K562 (cell line): ENCODE measurements around the gene YARS1. TPM values are rescaled to one million over a fixed set of nuclear protein-coding genes. Genes with fewer than 3 reads are reported as not detected.

Experiments
- ARID2 ChIP-seq: fragments of 450-650 bp; IDR thresholded peaks from 2 replicates; pipeline ENCODE4 v1.6.1; 2017; ENCODE audit warnings: antibody characterized with exemption, mild to moderate bottlenecking
- ARNT ChIP-seq, 2 experiments: fragments of 450-650 bp; IDR thresholded peaks; 2 replicates each; pipeline ENCODE4 v1.6.1; 2016; ENCODE audit warnings: mild to moderate bottlenecking in 1 of 2
- CBX3 ChIP-seq, 2 experiments: IDR thresholded peaks; 1 replicate in 1 of 2; 2 replicates in 1 of 2; pipeline ENCODE4 v1.6.1; 2012; ENCODE audit warnings: inconsistent platforms in 2 of 2, low read length in 2 of 2, borderline replicate concordance in 1 of 2, control low read depth in 1 of 2
- ETS2 ChIP-seq: IDR thresholded peaks from 2 replicates; pipeline ENCODE4 v1.6.1; 2016; ENCODE audit warnings: borderline replicate concordance, missing genetic modification characterization, mild to moderate bottlenecking, moderate library complexity, missing compliant biosample characterization; ENCODE audit not compliant: poor library complexity, severe bottlenecking
- HBP1 ChIP-seq: fragments of 450-650 bp; formaldehyde crosslinking; IDR thresholded peaks from 2 replicates; pipeline ENCODE4 v1.4.0; 2022; ENCODE audit warnings: missing genetic modification characterization
- HNRNPH1 ChIP-seq: fragments of 200-400 bp; formaldehyde crosslinking; optimal IDR thresholded peaks from 2 replicates; pipeline ENCODE3; 2017; ENCODE audit warnings: low read depth, mild to moderate bottlenecking, low read length, moderate library complexity
- IFI16 ChIP-seq: fragments of 250-450 bp; sonication (Bioruptor Pico); IDR thresholded peaks from 2 replicates; pipeline ENCODE4 v2.1.2; 2022; ENCODE audit warnings: mild to moderate bottlenecking, inconsistent platforms
- KHSRP ChIP-seq: fragments of 450-650 bp; IDR thresholded peaks from 2 replicates; pipeline ENCODE4 v1.6.1; 2017
- MAFF ChIP-seq: IDR thresholded peaks from 2 replicates; pipeline ENCODE4 v1.6.1; 2012; ENCODE audit warnings: low read length, improper control_type of control experiment
- NR3C1 ChIP-seq: sonication (generic); formaldehyde crosslinking; IDR thresholded peaks from 2 replicates; pipeline ENCODE4 v1.8.1; 2022; ENCODE audit warnings: missing genetic modification reagents
- RB1 ChIP-seq: fragments of 450-650 bp; IDR thresholded peaks from 2 replicates; pipeline ENCODE4 v1.6.1; 2017; ENCODE audit warnings: low read depth, mild to moderate bottlenecking
- SETDB1 ChIP-seq: IDR thresholded peaks from one replicate; pipeline ENCODE4 v1.6.1; 2012; ENCODE audit warnings: low read length, control low read depth, inconsistent platforms
- SMARCC2 ChIP-seq: fragments of 450-650 bp; IDR thresholded peaks from 2 replicates; pipeline ENCODE4 v1.6.1; 2017; ENCODE audit warnings: antibody characterized with exemption, moderate library complexity, mild to moderate bottlenecking, low read depth
- STAT5B ChIP-seq: fragments of 250-450 bp; sonication (Bioruptor Pico); IDR thresholded peaks from 2 replicates; pipeline ENCODE4 v1.8.0; 2021; ENCODE audit warnings: mild to moderate bottlenecking, inconsistent platforms
- ZBTB40 ChIP-seq, 2 experiments: fragments of 450-650 bp in 1 of 2; sonication (generic) in 1 of 2; formaldehyde crosslinking in 1 of 2; IDR thresholded peaks; 2 replicates each; pipeline versions ENCODE4 v1.7.1 to v1.9.0; 2016 to 2022; ENCODE audit warnings: inconsistent platforms in 1 of 2, mild to moderate bottlenecking in 1 of 2, missing genetic modification reagents in 1 of 2
- ZNF263 ChIP-seq: sonication (generic); formaldehyde crosslinking; IDR thresholded peaks from 2 replicates; pipeline ENCODE4 v1.8.0; 2022; ENCODE audit warnings: mild to moderate bottlenecking, missing genetic modification reagents, borderline replicate concordance
- ZNF507 ChIP-seq: conservative IDR thresholded peaks from 2 replicates; pipeline ENCODE4 v1.6.1; 2017; ENCODE audit warnings: missing genetic modification characterization, missing compliant biosample characterization
- ZNF551 ChIP-seq: fragments of 250-450 bp; sonication (Bioruptor Pico); IDR thresholded peaks from 2 replicates; pipeline ENCODE4 v1.5.0; 2021; ENCODE audit warnings: mild to moderate bottlenecking, moderate library complexity
- polyA plus RNA-seq, 8 experiments: library from polyadenylated mRNA; depleted of rRNA in 4 of 8; stranded (reverse) in 5 of 8; unstranded in 3 of 8; fragments of >200 nt; fragmentation: Nextera tagmentation in 2 of 8; fragmentation: Illumina TruSeq in 1 of 8; extraction: Ambion mirVana in 2 of 8; extraction: Trizol in 1 of 8; gene quantifications; 2 replicates each; pipeline versions ENCODE4 v1.2.1 to v1.2.3, GENCODE V29; 2011 to 2014; ENCODE audit warnings: inconsistent platforms in 1 of 8, missing spikeins in 1 of 8
- total RNA-seq, 7 experiments: library from RNA; depleted of rRNA in 6 of 7; stranded (reverse); fragments of >200 nt in 6 of 7; fragmentation: Illumina TruSeq in 2 of 7; extraction: Trizol in 2 of 7; gene quantifications; 2 replicates each; pipeline versions ENCODE4 v1.2.1 to v1.2.3, GENCODE V29; 2011 to 2021; ENCODE audit warnings: low replicate concordance in 1 of 7

Gene YARS1
- total and polyA plus RNA-seq, 9 of the 15 experiments (the other 6 are each of a cell fraction or from before 2014, with no cell fraction given), result 66.2 to 336 (median 201) TPM

GRCh38 chr1:32817159-32817814 lies at the start of gene YARS1, which contains the start of gene S100PBP (continued):
- TF ChIP-seq ETS2 (tag), result no peak
- peak; percentile 97 for TF ChIP-seq SETDB1
- peak; percentile 82 for TF ChIP-seq ZBTB40 (IDR thresholded peaks at IDR 0.05)
- TF ChIP-seq ZBTB40 (CRISPR knock-in tag; IDR thresholded peaks at IDR 0.05), result no peak
- TF ChIP-seq SMARCC2, result 0 out of 2 replicates have a peak, but pooled peaks have one; percentile 31
- no peak for TF ChIP-seq KHSRP
- TF ChIP-seq HBP1 (CRISPR knock-in tag), result 0 out of 2 replicates have a peak, but pooled peaks have one; percentile 16
- TF ChIP-seq ARID2, result no peak
- TF ChIP-seq RB1, result peak; percentile 98
- no peak; the same call in 1 of the 2 replicates for TF ChIP-seq ZNF263
- TF ChIP-seq ZNF507, result no peak
- no peak for TF ChIP-seq ZNF551 (CRISPR knock-in tag)
- no peak for TF ChIP-seq NR3C1 (CRISPR knock-in tag)
- peak in 1 of 2 experiments; percentile 91; a peak in 2 of 4 replicates for TF ChIP-seq ARNT (IDR thresholded peaks at IDR 0.05)
- TF ChIP-seq HNRNPH1, result no peak
- TF ChIP-seq IFI16 (CRISPR knock-in tag), result no peak
- peak in 1 of 2 experiments; percentile 83; a peak in 2 of 3 replicates for TF ChIP-seq CBX3 (IDR thresholded peaks at IDR 0.05; ENCODE audit: borderline replicate concordance in 1 of 2, low read length in 2 of 2)
- TF ChIP-seq MAFF, result no peak
- TF ChIP-seq STAT5B, result no peak
